ENCODE data around the gene PTGFRN. TPM values are rescaled to one million over a fixed set of nuclear protein-coding genes. Genes with fewer than 3 reads are reported as not detected.

The PTGFRN gene
- total RNA-seq, 1 donor from 2014 or later: 111 TPM

GRCh38 chr1:116947092-116947860 lies 37.6 kb downstream of the PTGFRN start:
- Histone ChIP-seq H3K27me3 (ENCODE audit: low read depth) (no peaks in the 10 kb centered on the region), H3K4me1 (peaks cover 64% of the 10 kb centered on the region), H3K36me3 (peaks cover 25% of the 10 kb centered on the region), H3K9me3 (replicated peaks) (no peaks in the 10 kb centered on the region), H3K4me3 (no peak overlapping the region), H3K27ac (replicated peaks) (peak overlapping the region; percentile 55)
- intact Hi-C loops (cut with micrococcal nuclease): no loop called here
- no peak for DNase-seq
- TF ChIP-seq, protein P1, sequence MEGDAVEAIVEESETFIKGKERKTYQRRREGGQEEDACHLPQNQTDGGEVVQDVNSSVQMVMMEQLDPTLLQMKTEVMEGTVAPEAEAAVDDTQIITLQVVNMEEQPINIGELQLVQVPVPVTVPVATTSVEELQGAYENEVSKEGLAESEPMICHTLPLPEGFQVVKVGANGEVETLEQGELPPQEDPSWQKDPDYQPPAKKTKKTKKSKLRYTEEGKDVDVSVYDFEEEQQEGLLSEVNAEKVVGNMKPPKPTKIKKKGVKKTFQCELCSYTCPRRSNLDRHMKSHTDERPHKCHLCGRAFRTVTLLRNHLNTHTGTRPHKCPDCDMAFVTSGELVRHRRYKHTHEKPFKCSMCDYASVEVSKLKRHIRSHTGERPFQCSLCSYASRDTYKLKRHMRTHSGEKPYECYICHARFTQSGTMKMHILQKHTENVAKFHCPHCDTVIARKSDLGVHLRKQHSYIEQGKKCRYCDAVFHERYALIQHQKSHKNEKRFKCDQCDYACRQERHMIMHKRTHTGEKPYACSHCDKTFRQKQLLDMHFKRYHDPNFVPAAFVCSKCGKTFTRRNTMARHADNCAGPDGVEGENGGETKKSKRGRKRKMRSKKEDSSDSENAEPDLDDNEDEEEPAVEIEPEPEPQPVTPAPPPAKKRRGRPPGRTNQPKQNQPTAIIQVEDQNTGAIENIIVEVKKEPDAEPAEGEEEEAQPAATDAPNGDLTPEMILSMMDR (IDR thresholded peaks at IDR 0.05; ENCODE audit: borderline replicate concordance): no peak

GRCh38 chr1:116948046-116948445 lies 38.3 kb downstream of the PTGFRN start:
- H3K9me3 ChIP-seq (replicated peaks): no peaks in the 10 kb centered on the region
- intact Hi-C loops (cut with micrococcal nuclease): no loop called here
- peaks cover 23% of the 10 kb centered on the region for H3K36me3 ChIP-seq
- TF ChIP-seq, protein P1 (IDR thresholded peaks at IDR 0.05; ENCODE audit: borderline replicate concordance): no peak
- H3K4me1 ChIP-seq: peaks cover 70% of the 10 kb centered on the region
- no peak overlapping the region for H3K4me3 ChIP-seq
- no peaks in the 10 kb centered on the region for H3K27me3 ChIP-seq (ENCODE audit: low read depth)
- no peak for DNase-seq
- peak overlapping the region; percentile 55 for H3K27ac ChIP-seq (replicated peaks)

DNA sequence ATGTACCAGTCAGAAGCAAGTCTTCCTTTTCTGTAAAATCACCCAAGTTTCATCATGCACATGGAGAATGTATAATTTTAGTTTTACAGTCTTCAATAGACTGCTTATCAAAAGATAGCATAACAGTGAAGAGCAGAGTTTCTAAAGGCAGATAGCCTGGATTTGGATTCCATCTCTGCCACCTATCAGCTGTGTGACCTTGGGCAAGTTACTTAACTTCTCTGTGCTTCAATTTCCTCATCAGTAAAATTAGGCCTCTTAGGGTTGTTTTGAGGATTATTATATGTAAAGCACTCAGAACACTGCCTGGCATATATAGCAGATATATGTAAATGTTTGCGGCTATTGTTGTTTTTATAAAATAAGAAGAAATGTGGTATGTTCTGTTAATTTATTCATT lies 38.9 kb downstream of the PTGFRN start:
- peaks cover 72% of the 10 kb centered on the region for H3K4me1 ChIP-seq
- intact Hi-C loops (cut with micrococcal nuclease): no loop called here
- DNase-seq: no peak
- peaks cover 23% of the 10 kb centered on the region for H3K36me3 ChIP-seq
- no peak overlapping the region for H3K4me3 ChIP-seq
- peak overlapping the region; percentile 83 for H3K27ac ChIP-seq (replicated peaks)
- TF ChIP-seq, protein P1 (IDR thresholded peaks at IDR 0.05; ENCODE audit: borderline replicate concordance): no peak
- no peaks in the 10 kb centered on the region for H3K27me3 ChIP-seq (ENCODE audit: low read depth)
- H3K9me3 ChIP-seq (replicated peaks): no peaks in the 10 kb centered on the region

DNA sequence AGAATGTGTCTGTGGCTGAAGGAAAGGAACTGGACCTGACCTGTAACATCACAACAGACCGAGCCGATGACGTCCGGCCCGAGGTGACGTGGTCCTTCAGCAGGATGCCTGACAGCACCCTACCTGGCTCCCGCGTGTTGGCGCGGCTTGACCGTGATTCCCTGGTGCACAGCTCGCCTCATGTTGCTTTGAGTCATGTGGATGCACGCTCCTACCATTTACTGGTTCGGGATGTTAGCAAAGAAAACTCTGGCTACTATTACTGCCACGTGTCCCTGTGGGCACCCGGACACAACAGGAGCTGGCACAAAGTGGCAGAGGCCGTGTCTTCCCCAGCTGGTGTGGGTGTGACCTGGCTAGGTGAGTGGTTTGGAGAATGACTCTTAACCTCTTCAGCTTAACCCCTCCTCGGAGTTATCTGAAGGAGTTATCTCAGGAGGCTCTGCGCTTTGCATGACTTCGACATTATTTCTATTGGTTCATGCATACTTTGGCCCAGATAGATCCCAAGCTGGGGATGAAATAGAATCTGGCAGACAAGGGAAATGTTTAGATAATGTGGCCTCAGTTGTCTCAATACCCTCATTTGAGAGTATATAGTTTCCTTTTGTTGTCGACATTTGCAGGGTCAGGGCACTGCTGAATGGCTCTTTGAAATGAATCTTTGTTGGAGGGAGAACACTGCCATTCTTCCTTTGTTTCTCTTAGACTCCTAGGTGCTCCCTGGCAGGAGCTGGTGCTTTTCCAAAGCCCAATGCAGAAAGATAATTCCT lies 39.7 kb downstream of the PTGFRN start:
- peak overlapping the region; percentile 83 for H3K27ac ChIP-seq (replicated peaks)
- H3K4me1 ChIP-seq: peaks cover 74% of the 10 kb centered on the region
- H3K27me3 ChIP-seq (ENCODE audit: low read depth): no peaks in the 10 kb centered on the region
- DNase-seq: no peak
- H3K36me3 ChIP-seq: peaks cover 23% of the 10 kb centered on the region
- intact Hi-C loops (cut with micrococcal nuclease): no loop called here
- no peaks in the 10 kb centered on the region for H3K9me3 ChIP-seq (replicated peaks)
- H3K4me3 ChIP-seq: no peak overlapping the region
- TF ChIP-seq, protein P1 (IDR thresholded peaks at IDR 0.05; ENCODE audit: borderline replicate concordance): no peak

DNA sequence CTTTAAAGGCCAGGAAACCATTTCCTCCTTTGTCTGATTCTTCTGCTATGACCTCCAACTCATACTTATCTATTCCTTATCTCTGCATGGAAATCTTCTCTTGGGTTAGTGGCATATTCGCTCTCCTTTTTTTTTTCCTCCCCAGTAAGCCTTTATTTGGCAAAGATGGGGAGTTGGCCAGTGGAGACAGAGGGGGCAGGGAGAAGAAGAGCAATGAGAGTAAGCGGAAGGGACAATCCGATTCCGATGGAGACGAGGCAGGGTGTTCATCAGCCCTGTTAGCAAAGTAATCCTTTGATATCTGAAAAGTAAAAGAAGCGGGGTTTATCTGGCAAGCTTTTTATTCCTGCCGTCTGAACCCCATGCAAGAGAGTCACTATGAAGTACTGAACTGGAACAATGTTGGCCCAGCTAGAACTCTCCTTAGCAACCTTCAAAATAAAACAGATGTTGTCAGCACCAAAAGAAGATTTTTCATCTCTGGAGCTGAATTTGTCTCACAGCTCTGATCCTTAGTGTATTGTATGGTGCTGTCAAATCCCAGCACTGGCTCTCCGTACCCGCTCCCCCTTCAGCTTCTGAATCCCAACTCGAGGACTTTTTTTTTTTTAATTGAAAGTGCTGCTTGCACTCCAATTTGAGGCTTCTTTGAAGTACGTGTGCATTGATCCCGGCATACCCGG lies 40.9 kb downstream of the PTGFRN start:
- peak overlapping the region; percentile 37 for H3K4me3 ChIP-seq
- H3K9me3 ChIP-seq (replicated peaks): no peaks in the 10 kb centered on the region
- intact Hi-C loops (cut with micrococcal nuclease): no loop called here
- no peak for DNase-seq
- peaks cover 86% of the 10 kb centered on the region for H3K4me1 ChIP-seq
- H3K36me3 ChIP-seq: peaks cover 15% of the 10 kb centered on the region
- H3K27ac ChIP-seq (replicated peaks): peak overlapping the region; percentile 83
- H3K27me3 ChIP-seq (ENCODE audit: low read depth): no peaks in the 10 kb centered on the region
- TF ChIP-seq, protein P1 (IDR thresholded peaks at IDR 0.05; ENCODE audit: borderline replicate concordance): no peak
